GM21619 (cell line): Measurements from ENCODE around the gene LPCAT1.
A peak's percentile ranks its signal among the peaks of the same experiment; 100 is the strongest.
"Not testable (repeated sequence)": the region's sequence is repeated elsewhere in the genome, so short reads cannot be mapped to it uniquely, and the experiment has no call there.

ENCODE experiments used
- ATAC-seq: cut with Tn5 transposase; IDR thresholded peaks from one replicate; pipeline ENCODE4 v1.9.1; 2021; ENCODE audit not compliant: unreplicated experiment

LPCAT1 gene

GRCh38 chr5:1541702-1542400, 18.1 kb upstream of the LPCAT1 start:
- ATAC-seq: no peak

GRCh38 chr5:1540831-1541701, 17.3 kb upstream of the LPCAT1 start:
- no peak for ATAC-seq

- ATAC-seq: no peak
Observed at GRCh38 chr5:1540166-1540565, 16.4 kb upstream of the LPCAT1 start.

GRCh38 chr5:1539393-1540161, 15.8 kb upstream of the LPCAT1 start:
- ATAC-seq: not testable (repeated sequence)

DNA sequence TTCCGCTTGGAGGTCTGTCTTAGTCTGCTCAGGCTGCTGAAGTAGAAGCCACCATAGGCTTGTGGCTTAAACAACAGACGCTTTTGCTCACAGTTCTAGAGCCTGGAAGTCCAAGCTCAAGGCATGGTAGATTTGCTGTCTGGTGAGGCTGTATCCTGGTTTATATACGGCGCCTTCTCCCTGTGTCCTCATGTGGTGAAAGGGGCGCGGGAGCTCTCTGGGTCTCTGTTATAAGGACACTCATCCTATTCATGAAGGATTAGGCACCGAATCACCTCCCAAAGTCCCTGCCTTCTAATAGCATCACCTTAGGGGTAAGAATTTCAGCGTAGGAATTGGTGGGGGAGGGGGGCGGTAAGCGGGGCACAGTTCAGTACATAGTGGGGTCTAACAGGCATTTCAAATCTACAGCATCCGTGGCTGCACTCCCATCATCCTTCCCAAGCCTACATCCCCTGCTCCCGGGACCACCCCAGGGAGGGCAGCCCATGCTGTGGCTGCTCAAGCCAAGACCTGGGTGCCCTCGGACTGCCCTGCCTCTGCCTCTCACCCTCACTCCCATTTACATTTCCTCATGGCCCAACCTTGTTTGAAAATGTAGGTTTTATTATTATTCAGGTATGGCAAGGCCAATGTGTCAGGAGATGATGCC, 15.1 kb upstream of the LPCAT1 start:
- no peak for ATAC-seq

DNA sequence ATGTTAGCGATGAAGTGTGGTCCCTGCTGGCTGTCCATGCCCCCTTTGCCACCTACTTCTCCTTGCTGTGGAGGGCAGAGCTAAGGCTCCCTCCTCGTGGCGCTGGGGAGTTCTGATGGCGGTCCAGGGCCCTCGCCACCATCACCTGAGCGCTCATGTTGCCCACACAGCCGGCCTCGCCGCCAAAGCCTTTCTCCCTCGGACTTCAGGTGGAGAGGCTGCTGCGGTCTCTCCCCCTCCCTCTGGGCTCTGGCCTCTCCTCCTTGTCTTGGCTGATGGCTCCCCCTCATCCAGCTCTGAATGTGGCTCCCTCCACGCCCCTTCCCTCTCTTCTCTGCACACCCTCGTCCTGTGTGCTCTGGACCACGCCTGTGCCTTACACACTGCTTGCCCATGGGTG, 14.5 kb upstream of the LPCAT1 start:
- ATAC-seq: no peak

GRCh38 chr5:1537603-1538154, 13.9 kb upstream of the LPCAT1 start:
- ATAC-seq: no peak

GRCh38 chr5:1536871-1537602, 13.3 kb upstream of the LPCAT1 start:
- no peak for ATAC-seq

DNA sequence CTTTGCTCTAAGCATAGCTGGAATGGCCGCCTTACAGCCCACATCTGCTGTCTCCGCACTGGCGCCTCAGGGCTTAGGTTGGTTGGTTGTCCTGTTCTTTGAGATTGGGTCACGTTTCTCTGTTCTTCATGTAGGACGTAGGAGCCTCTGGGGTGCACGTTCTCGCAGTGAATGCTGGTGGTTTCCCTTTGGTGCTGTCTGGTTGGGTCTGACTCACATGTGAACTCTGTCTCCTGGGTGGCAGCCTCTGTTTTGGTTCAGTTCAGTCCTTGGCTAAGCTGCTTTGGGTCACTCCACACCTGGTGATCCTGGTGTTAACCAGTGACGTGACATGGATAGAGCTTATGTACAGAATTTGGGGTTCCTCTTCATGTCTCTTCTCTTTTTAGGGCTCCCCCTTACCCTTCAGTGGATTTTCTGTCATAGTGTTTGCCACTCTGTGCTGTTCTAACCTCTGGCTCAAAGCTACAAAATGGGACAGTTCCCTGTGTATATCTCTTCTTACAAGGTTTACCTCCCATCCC, 12.6 kb upstream of the LPCAT1 start:
- ATAC-seq: peak; percentile 96

DNA sequence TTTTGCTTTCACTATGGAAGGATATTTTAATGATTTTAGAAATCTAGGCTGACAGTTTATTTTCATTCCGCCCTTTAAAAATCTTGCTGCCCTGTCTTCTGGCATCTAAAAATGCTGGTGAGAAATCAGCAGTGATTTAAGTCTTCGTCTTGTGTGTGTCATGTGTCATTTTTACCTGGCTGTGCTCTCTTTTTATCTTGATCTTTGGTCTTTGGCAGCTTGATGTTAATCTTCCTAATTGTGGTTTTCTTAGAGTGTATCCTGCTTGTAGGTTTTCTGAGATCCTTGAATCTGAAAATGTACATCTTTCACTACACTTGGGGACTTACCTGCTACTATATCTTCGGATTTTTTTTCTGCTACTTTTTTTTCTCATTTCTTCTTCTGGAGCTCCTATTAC, 11.9 kb upstream of the LPCAT1 start:
- no peak for ATAC-seq

DNA sequence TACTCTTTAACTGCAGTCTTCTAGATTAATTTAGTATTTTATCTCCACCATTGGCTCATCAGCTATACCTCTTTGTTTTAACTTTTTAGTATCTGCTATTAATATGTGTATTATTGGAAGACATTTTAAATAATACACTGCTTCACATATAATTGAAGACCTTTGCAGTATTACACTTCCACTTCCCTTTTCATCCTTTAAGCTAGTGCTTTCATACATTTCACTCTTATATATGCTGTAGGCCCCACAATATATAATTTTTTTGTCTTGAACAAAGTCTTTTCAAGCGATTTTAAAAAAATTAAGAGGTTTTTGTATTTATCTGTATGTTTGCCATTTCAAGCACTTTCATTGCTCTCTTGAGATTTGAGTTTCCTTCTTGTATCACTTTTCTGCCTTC, 8.6 kb upstream of the LPCAT1 start:
- no peak for ATAC-seq

DNA sequence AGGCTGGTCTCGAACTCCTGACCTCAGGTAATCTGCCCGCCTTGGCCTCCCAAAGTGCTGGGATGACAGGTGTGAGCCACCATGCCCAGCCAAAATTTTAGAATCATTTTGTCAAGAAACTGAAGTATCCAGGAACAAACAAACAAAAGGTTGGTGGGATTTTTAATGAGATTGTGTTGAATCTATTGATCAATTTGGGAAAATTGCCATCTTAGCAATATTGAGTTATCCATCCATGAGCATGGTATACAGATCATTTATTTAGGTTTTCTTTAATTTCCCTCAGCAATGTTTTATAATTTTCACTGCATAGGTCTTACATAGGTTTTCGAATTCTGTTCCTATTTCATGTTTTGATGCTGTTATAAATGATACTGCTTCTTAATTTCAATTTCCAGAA, 5.7 kb upstream of the LPCAT1 start:
- ATAC-seq: no peak

DNA sequence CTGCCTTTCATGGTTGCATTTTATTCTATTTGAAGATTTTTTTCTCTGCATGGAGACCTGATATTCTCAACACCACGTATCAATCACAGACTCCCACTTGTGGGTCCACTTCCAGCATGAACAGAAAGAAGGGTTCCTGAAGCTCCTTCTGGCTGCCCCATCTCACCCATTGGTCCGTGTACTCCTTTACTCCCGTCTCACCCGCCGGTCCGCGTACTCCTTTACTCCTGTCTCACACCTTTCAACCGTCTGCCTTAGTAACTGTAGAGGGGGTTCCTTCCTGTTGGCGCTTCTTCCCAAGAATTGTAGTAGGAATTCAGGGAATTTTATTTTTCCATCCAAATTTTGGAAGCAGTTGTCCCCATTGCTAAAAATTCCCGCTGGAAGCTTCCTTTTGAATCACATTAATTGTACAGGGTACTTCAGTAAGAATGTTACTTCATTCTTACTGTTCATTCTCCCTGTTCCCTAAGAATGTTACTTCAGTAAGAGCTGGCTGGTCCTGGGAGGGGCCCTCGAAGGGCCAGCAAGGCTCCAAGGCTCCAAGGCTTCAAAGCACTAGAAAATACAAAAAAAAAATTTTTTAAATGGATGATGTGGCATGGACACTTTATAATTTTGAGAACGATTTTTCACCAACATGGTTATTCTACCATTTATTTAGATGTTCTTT, 3.9 kb upstream of the LPCAT1 start:
- no peak for ATAC-seq

DNA sequence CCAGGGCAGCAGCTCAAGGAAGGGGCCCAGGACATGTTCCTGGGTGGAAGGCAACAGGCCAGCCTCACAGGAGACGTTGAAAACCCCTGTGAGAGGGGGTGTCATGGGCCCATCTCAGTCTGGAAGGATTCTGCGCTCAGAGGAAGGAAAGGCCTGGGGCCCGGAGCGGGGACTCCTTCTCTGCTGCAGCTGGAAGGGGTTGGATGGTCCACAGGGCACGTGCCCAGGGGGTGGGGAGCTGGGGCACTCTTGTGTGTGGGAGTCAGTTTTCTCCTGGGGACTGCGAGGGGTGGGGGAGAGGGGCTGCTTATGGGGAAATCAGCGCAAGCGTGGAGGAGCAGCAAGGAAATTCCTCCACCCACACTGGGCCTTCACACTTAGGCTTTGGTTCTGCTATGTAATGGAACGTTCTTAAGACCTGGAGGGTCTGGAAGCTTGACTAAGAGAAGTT, 2.9 kb upstream of the LPCAT1 start:
- no peak for ATAC-seq

- no peak for ATAC-seq
Observed at GRCh38 chr5:1526190-1526631, 2.5 kb upstream of the LPCAT1 start.

- no peak for ATAC-seq
Observed at GRCh38 chr5:1525624-1526189, 1.9 kb upstream of the LPCAT1 start.

- ATAC-seq: no peak
Observed at GRCh38 chr5:1524799-1525623, 1.3 kb upstream of the LPCAT1 start.

- ATAC-seq: no peak
Observed at GRCh38 chr5:1524481-1524798, 680 bp upstream of the LPCAT1 start.
